Fibroblast of pulmonary artery (primary cell): ENCODE data around the gene ZNF813.
A peak's percentile ranks its signal among the peaks of the same experiment; 100 is the strongest.

Experiments
- DNase-seq: peaks from one replicate; pipeline ENCODE4 v3.0.0-alpha.2; 2010; ENCODE audit warnings: low read depth
- H3K4me3 ChIP-seq: replicated peaks from 2 replicates; pipeline ENCODE4 v1.5.1; 2011; ENCODE audit warnings: low read depth, mild to moderate bottlenecking, control low read depth, low read length, moderate library complexity
- TF ChIP-seq, protein P1 (sequence below): IDR thresholded peaks from 2 replicates; pipeline ENCODE4 v1.5.1; 2011; ENCODE audit warnings: mild to moderate bottlenecking, control low read depth, low read length, inconsistent platforms; ENCODE audit errors: missing control alignments

The ZNF813 gene

DNA sequence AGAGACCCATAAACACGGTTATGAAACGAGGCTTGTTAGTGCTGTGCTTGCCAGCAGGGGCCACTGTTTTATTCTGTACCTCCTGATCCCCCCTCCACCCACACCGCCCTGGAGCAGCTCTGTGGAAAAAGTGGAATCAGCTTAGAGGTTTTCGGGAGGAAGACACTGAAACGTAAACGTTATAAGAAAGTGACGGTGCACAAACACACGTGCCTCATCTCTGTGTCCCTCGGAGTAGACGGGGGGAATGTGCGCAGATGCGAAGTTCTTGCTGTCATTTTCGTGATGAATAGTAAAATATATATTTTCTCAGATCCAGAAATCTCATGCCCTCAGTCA lies 36.8 kb downstream of the ZNF813 start:
- DNase-seq: peak; percentile 32
- TF ChIP-seq, protein P1, sequence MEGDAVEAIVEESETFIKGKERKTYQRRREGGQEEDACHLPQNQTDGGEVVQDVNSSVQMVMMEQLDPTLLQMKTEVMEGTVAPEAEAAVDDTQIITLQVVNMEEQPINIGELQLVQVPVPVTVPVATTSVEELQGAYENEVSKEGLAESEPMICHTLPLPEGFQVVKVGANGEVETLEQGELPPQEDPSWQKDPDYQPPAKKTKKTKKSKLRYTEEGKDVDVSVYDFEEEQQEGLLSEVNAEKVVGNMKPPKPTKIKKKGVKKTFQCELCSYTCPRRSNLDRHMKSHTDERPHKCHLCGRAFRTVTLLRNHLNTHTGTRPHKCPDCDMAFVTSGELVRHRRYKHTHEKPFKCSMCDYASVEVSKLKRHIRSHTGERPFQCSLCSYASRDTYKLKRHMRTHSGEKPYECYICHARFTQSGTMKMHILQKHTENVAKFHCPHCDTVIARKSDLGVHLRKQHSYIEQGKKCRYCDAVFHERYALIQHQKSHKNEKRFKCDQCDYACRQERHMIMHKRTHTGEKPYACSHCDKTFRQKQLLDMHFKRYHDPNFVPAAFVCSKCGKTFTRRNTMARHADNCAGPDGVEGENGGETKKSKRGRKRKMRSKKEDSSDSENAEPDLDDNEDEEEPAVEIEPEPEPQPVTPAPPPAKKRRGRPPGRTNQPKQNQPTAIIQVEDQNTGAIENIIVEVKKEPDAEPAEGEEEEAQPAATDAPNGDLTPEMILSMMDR: peak; percentile 16
- peak overlapping the region; percentile 40 for H3K4me3 ChIP-seq

DNA sequence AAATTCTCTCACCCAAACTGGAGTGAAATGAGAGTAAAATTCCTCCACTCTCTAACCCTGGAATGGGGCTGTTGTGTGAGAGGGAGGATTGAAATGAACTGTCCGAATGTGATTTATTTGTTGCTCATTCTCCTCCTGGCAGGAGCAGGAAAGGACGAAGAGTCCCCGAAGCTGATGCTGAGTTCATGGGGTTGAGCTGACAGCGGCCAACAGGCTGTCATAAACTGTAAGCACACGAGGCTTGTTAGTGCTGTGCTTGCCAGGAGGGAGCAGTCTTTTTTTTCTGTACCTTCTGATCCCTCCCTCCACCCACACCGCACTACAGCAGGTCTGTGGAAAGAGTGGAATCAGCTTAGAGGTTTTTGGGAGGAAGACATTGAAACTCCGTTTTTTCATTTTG lies 37.4 kb downstream of the ZNF813 start:
- peak overlapping the region; percentile 40 for H3K4me3 ChIP-seq
- TF ChIP-seq, protein P1: no peak
- DNase-seq: no peak

DNA sequence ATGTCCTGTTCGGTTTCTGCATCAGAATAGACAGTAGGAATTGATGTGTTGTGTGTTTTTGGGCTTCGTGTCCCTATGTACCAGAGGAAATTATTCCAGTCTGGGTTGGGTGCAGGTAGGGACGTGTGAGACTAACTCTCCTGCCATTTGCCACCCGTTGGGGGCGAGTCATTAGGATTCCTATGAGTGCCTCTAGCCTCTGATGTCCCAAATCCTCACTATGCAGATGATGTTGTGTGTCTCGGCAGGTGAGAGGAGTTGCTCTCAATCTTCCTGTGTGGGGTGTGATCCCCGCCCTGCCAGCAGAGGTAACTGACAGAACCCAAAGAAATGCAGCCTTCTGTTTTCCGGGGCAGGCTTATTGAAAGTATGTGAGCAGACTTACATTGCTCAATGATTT lies 39.2 kb downstream of the ZNF813 start:
- TF ChIP-seq, protein P1: no peak
- H3K4me3 ChIP-seq: no peak overlapping the region
- no peak for DNase-seq

DNA sequence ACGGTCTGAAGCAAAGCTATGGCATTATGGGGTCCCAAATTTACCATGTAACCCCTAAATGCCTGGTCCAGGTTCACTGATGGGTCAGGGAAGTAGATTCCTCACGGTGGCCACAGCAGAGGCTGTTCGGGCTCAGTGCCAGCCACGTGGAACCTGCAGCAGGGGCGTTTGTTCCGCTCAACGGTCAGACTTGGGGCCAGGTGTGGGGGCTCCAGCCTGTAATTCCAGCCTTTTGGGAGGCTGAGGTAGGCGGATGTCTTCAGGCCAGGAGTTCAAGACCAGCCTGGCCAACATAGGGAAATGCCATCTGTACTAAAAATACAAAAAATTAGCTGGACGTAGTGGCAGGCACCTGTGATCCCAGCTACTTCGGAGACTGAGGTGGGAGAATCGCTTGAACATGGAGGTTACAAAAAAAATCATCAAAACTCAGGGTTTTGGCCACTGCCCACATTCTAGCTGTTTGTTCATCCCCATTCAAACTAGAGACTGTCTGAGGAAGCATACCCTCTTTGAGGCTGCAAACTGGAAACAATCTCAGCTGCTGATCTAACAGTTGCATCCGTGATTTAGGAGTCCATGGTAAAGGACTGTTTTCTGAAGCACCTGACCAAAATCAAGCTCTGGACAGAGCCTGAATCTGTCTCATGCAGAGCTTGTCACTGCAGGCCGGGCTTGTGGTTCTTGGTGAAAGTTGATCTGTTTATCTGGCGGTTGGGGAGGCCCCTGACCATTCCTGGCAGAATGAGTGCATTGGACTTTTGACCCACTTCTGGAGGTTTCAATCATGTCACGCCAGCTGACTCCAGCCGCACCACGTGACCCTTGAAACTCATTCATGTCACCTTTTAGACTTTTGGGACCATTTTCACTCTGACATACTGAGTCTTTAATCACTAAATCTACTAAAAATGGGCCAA lies 40.2 kb downstream of the ZNF813 start:
- TF ChIP-seq, protein P1: no peak
- DNase-seq: no peak
- H3K4me3 ChIP-seq: no peak overlapping the region

DNA sequence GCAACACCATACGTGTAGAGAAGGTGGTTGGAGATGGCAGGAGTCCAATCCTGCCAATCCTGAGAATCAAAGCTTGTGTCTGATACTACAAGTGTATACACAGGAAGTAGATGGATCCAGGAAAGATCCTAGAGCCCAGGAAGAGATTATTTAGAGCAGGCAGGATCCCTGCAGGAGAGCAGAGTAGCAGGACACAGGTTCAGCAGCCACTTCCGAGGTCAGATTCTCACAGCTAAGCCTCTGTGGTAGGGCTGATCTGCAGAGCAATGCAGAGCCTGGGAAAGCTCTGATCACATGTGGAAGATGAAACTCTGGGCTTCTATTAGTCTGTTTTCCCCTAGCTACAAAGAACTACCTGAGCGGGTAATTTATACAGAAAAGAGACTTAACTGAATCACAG lies 41.9 kb downstream of the ZNF813 start:
- DNase-seq: no peak
- no peak overlapping the region for H3K4me3 ChIP-seq
- TF ChIP-seq, protein P1: no peak

DNA sequence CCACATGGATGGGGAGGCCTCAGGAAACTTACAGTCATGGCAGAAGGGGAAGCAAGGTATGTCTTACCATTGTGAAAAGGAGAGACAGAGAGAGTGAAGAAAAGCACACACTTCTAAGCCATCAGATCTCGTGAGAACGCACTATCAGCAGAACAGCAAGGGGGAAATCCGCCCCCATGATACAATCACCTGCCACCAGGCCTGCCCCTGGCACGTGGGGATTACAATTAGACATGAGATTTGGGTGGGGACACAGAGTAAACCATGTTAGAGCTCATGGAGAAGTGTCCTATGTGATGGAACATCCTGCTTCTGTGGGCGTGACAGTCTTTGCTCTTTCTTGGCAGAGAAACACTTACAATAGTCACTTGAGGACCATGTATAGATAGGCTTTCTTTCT lies 42.3 kb downstream of the ZNF813 start:
- no peak for DNase-seq
- H3K4me3 ChIP-seq: no peak overlapping the region
- TF ChIP-seq, protein P1: no peak

DNA sequence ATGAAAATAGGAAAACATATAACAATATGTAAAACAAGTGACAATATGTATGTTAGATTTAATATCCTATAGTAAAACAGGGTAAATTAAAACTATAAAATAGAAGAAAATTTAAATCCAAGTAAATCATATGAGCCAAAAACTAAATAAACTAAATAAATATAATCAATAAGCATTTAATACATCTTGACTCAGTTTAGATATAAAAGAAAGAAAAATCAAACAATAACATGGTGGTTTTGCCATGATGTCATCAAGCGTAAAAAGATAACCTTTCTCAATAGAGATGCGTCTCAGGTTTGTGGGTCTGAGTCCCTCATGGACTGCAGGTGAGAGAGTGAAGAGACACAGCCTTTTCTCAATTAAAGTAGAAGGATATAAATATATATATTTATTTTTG lies 43.8 kb downstream of the ZNF813 start:
- H3K4me3 ChIP-seq: no peak overlapping the region
- TF ChIP-seq, protein P1: no peak
- no peak for DNase-seq
